SK-N-SH (cell line): Measurements from ENCODE around the gene APLN. TPM values are rescaled to one million over a fixed set of nuclear protein-coding genes. Genes with fewer than 3 reads are reported as not detected.

Experiments used
- CTCF ChIA-PET: fragments of 300-600, 350-600 bp; formaldehyde crosslinking; extraction: SDS; loops from one replicate; lab custom pipeline; 2021; lab: Yijun Ruan, JAX
- POLR2A ChIA-PET: fragments of 350-600 bp; sonication (Branson Sonifier 250); formaldehyde crosslinking; extraction: SDS; loops from one replicate; lab custom pipeline; 2020; ENCODE audit warnings: antibody characterized with exemption, inconsistent platforms; lab: Yijun Ruan, JAX
- DNase-seq: peaks from one replicate; pipeline ENCODE4 v3.0.0; 2012
- H2AFZ ChIP-seq: fragments of 200-600 bp; sonication (generic); 2 replicates; pipeline ENCODE4 v1.8.1; 2016; ENCODE audit warnings: antibody characterized with exemption, mild to moderate bottlenecking, low read depth
- H3F3A ChIP-seq: fragments of 200-600 bp; sonication (generic); replicated peaks from 2 replicates; pipeline ENCODE3; 2016; ENCODE audit warnings: antibody characterized with exemption, mild to moderate bottlenecking; ENCODE audit not compliant: insufficient read depth
- H3K27ac ChIP-seq, 2 experiments: fragments of 200-500 bp in 1 of 2; fragments of 200-600 bp in 1 of 2; sonication (Bioruptor generic) in 1 of 2; sonication (generic), shearing (Covaris generic) in 1 of 2; 2 replicates each; pipeline versions ENCODE4 v1.5.1 to v1.6.1; 2014 to 2016; ENCODE audit warnings: low read depth in 2 of 2, inconsistent platforms in 1 of 2, low read length in 1 of 2, mild to moderate bottlenecking in 1 of 2, mixed read lengths in 1 of 2
- H3K27me3 ChIP-seq: fragments of 200-600 bp; sonication (generic), shearing (Covaris generic); 2 replicates; pipeline ENCODE4 v1.6.1; 2016; ENCODE audit warnings: mixed run types; ENCODE audit not compliant: insufficient read depth
- H3K36me3 ChIP-seq, 2 experiments: fragments of 200-500 bp in 1 of 2; fragments of 200-600 bp in 1 of 2; sonication (Bioruptor generic) in 1 of 2; sonication (generic) in 1 of 2; replicated peaks in 1 of 2; 2 replicates each; pipeline versions ENCODE3 to v1.5.1; 2014 to 2016; ENCODE audit warnings: low read length in 1 of 2, mild to moderate bottlenecking in 1 of 2; ENCODE audit not compliant: insufficient read depth in 2 of 2, control insufficient read depth in 1 of 2
- H3K4me1 ChIP-seq, 2 experiments: fragments of 200-500 bp in 1 of 2; fragments of 200-600 bp in 1 of 2; sonication (Bioruptor generic) in 1 of 2; sonication (generic), shearing (Covaris generic) in 1 of 2; 2 replicates each; pipeline versions ENCODE4 v1.5.1 to v1.6.1; 2014 to 2016; ENCODE audit warnings: low read depth in 1 of 2, low read length in 1 of 2, mixed run types in 1 of 2; ENCODE audit not compliant: insufficient read depth in 2 of 2, control insufficient read depth in 1 of 2
- H3K4me2 ChIP-seq: fragments of 200-600 bp; sonication (generic), shearing (Covaris generic); 2 replicates; pipeline ENCODE4 v1.6.1; 2017; ENCODE audit warnings: mixed run types
- H3K4me3 ChIP-seq, 2 experiments: fragments of 200-500 bp in 1 of 2; fragments of 200-600 bp in 1 of 2; sonication (Bioruptor generic) in 1 of 2; sonication (generic), shearing (Covaris generic) in 1 of 2; 2 replicates each; pipeline versions ENCODE4 v1.5.1 to v1.8.1; 2014 to 2016; ENCODE audit warnings: low read depth in 2 of 2, inconsistent platforms in 1 of 2, low read length in 1 of 2, mild to moderate bottlenecking in 1 of 2, mixed read lengths in 1 of 2, moderate library complexity in 1 of 2
- H3K79me2 ChIP-seq: fragments of 200-600 bp; sonication (generic); 2 replicates; pipeline ENCODE4 v1.8.1; 2017; ENCODE audit warnings: mild to moderate bottlenecking; ENCODE audit not compliant: insufficient read depth
- H3K9ac ChIP-seq: fragments of 200-600 bp; sonication (generic); 2 replicates; pipeline ENCODE4 v1.6.1; 2017; ENCODE audit warnings: mixed run types
- H3K9me2 ChIP-seq: fragments of 200-600 bp; sonication (generic); 2 replicates; pipeline ENCODE4 v1.6.1; 2017; ENCODE audit warnings: mixed run types
- H3K9me3 ChIP-seq: fragments of 200-600 bp; sonication (generic); 2 replicates; pipeline ENCODE4 v1.6.1; 2017; ENCODE audit warnings: mixed run types, mild to moderate bottlenecking, moderate library complexity
- H4K20me1 ChIP-seq: fragments of 200-600 bp; sonication (generic); 2 replicates; pipeline ENCODE4 v1.6.1; 2017; ENCODE audit warnings: mild to moderate bottlenecking, mixed run types; ENCODE audit not compliant: insufficient read depth
- ELF1 ChIP-seq: IDR thresholded peaks from 2 replicates; pipeline ENCODE4 v1.4.0; 2012
- FOSL2 ChIP-seq: IDR thresholded peaks from 2 replicates; pipeline ENCODE4 v1.4.0; 2012; ENCODE audit warnings: low read depth, mild to moderate bottlenecking, moderate library complexity, borderline replicate concordance
- FOXJ3 ChIP-seq: sonication (generic); formaldehyde crosslinking; IDR thresholded peaks from 2 replicates; pipeline ENCODE4 v1.5.1; 2020; ENCODE audit warnings: mild to moderate bottlenecking, missing genetic modification reagents
- FOXM1 ChIP-seq: IDR thresholded peaks from 2 replicates; pipeline ENCODE4 v1.4.0; 2012; ENCODE audit warnings: low read depth, mild to moderate bottlenecking
- GATA2 ChIP-seq: sonication (generic); formaldehyde crosslinking; IDR thresholded peaks from 2 replicates; pipeline ENCODE4 v1.5.0; 2020; ENCODE audit warnings: mild to moderate bottlenecking, missing genetic modification reagents
- MXI1 ChIP-seq: IDR thresholded peaks from 2 replicates; pipeline ENCODE4 v1.6.1; 2012; ENCODE audit warnings: mild to moderate bottlenecking, low read depth, low read length, improper control_type of control experiment
- POLR2AphosphoS5 ChIP-seq: IDR thresholded peaks from 2 replicates; pipeline ENCODE4 v1.6.1; 2012; ENCODE audit warnings: low read depth, low read length
- RCOR1 ChIP-seq: fragments of 150-350 bp; IDR thresholded peaks from 2 replicates; pipeline ENCODE4 v1.6.1; 2017; ENCODE audit warnings: antibody characterized with exemption, low read length
- RXRA ChIP-seq: IDR thresholded peaks from 2 replicates; pipeline ENCODE4 v1.4.0; 2012; ENCODE audit warnings: low read depth, mild to moderate bottlenecking, borderline replicate concordance
- TAF1 ChIP-seq: IDR thresholded peaks from 2 replicates; pipeline ENCODE4 v1.6.1; 2012; ENCODE audit warnings: low read depth, mild to moderate bottlenecking, low read length, moderate library complexity, borderline replicate concordance
- YY1 ChIP-seq: IDR thresholded peaks from 2 replicates; pipeline ENCODE4 v1.4.0; 2012; ENCODE audit warnings: low read depth, mild to moderate bottlenecking
- ZBTB33 ChIP-seq: IDR thresholded peaks from 2 replicates; pipeline ENCODE4 v1.4.0; 2012; ENCODE audit warnings: low read depth, borderline replicate concordance
- WGBS: methylation state at CpG from one replicate; pipeline ENCODE4 v1.1.6; 2017; ENCODE audit warnings: low lambda C conversion rate; 5-methylcytosine and 5-hydroxymethylcytosine counted together
- polyA plus RNA-seq, 3 experiments: library from polyadenylated mRNA; depleted of rRNA; stranded (reverse); fragments of >200 nt; gene quantifications; 2 replicates each; pipeline ENCODE4 v1.2.3, GENCODE V29; 2012

APLN gene
- polyA plus RNA-seq, 1 of the 3 experiments (the other 2 are of a cell fraction) = 0.82 TPM

DNA sequence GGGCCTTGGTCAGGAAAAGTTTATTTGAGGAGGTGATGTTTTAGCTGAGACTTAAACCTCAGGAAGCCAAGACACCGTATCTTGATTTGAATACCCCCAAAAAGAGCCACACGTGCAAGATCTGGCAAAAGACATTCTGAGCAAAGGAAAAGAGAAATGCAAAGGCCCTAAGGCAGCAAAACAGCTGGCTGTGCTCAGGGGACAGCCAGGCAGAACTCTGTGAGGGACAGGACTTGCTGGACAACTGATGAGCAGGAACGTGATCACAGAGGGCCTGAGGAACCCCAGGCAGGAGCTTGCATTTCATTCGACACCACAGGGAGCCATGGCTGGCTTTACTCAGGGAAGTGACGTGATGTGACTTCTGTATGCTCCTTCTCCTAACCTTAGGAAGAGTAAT is 58.7 kb downstream of the APLN start:
- Histone ChIP-seq H3K36me3 (peaks cover 5 to 19% of the 10 kb centered on the region in 2 experiments), H2AFZ (no peak overlapping the region), H3K9ac (no peak overlapping the region), H3K27me3 (no peaks in the 10 kb centered on the region), H3F3A (no peaks in the 10 kb centered on the region), H4K20me1 (no peaks in the 10 kb centered on the region), H3K9me3 (no peaks in the 10 kb centered on the region), H3K79me2 (no peaks in the 10 kb centered on the region), H3K4me1 (peaks cover 0 to 2% of the 10 kb centered on the region in 2 experiments; a peak in 1 of 4 replicates), H3K27ac (no peak overlapping the region), H3K4me3 (no peak overlapping the region), H3K4me2 (no peak overlapping the region), H3K9me2 (no peaks in the 10 kb centered on the region)
- WGBS = 96% methylated on average over 5 of the region's 5 CpGs
- TF ChIP-seq RXRA = no peak
- TF ChIP-seq GATA2 (CRISPR knock-in tag) = no peak
- TF ChIP-seq MXI1 = no peak
- no peak for TF ChIP-seq FOSL2
- no peak for TF ChIP-seq FOXJ3
- no peak for TF ChIP-seq POLR2AphosphoS5
- TF ChIP-seq YY1 = no peak
- TF ChIP-seq TAF1 = no peak
- no peak for TF ChIP-seq FOXM1
- no peak for TF ChIP-seq RCOR1
- TF ChIP-seq ELF1 = no peak
- no peak for TF ChIP-seq ZBTB33
- CTCF ChIA-PET = interaction anchor here (1.8 to 2.9 kb wide), 3 partner anchors 9 to 465 kb away, joined by 5 to 13 read pairs (median 7); no protein-coding TSS in a partner anchor
- POLR2A ChIA-PET = no interaction called here
- no peak for DNase-seq

Other genes with a start within 250 kb of the APLN start
- 17.1 and 23.5 TPM in 2 replicates for gene SMARCA1, start 131.5 kb downstream of the APLN start, polyA plus RNA-seq (2012; rRNA removed)
- gene OCRL, start 114.7 kb downstream of the APLN start, polyA plus RNA-seq (2012; rRNA removed) = 18.6 and 23.3 TPM in 2 replicates
- 0.19 and 0.21 TPM in 2 replicates for gene XPNPEP2, start 84.0 kb upstream of the APLN start, polyA plus RNA-seq (2012; rRNA removed)
- gene SASH3, start 125.0 kb upstream of the APLN start, polyA plus RNA-seq (2012; rRNA removed) = not detected in 2 replicates
- gene ZDHHC9, start 188.9 kb upstream of the APLN start, polyA plus RNA-seq (2012; rRNA removed) = 8.1 and 12.2 TPM in 2 replicates